Stimulated activated CD4-positive, alpha-beta T cell treated with anti-CD3 and anti-CD28 coated beads, Interleukin-12 subunit alpha, Interleukin-12 subunit beta, amount 100 ng/mL, for 24 hours (primary cell): Measurements from ENCODE around the gene TMEM63A.

Experiments used
- DNase-seq, 2 experiments: peaks; one replicate each; pipeline ENCODE4 v3.0.0-alpha.2; 2020; ENCODE audit warnings: low read depth in 2 of 2

Gene TMEM63A

GRCh38 chr1:225886159-225887029 is 4.2 kb upstream of the TMEM63A start:
- DNase-seq, result no peak

- no peak for DNase-seq
Observed at GRCh38 chr1:225885336-225885735, 3.2 kb upstream of the TMEM63A start.

GRCh38 chr1:225883616-225884265 is 1.6 kb upstream of the TMEM63A start:
- no peak for DNase-seq

- peak in 1 of 2 experiments; percentile 45 for DNase-seq
Observed at GRCh38 chr1:225882694-225883615, 775 bp upstream of the TMEM63A start.

DNA sequence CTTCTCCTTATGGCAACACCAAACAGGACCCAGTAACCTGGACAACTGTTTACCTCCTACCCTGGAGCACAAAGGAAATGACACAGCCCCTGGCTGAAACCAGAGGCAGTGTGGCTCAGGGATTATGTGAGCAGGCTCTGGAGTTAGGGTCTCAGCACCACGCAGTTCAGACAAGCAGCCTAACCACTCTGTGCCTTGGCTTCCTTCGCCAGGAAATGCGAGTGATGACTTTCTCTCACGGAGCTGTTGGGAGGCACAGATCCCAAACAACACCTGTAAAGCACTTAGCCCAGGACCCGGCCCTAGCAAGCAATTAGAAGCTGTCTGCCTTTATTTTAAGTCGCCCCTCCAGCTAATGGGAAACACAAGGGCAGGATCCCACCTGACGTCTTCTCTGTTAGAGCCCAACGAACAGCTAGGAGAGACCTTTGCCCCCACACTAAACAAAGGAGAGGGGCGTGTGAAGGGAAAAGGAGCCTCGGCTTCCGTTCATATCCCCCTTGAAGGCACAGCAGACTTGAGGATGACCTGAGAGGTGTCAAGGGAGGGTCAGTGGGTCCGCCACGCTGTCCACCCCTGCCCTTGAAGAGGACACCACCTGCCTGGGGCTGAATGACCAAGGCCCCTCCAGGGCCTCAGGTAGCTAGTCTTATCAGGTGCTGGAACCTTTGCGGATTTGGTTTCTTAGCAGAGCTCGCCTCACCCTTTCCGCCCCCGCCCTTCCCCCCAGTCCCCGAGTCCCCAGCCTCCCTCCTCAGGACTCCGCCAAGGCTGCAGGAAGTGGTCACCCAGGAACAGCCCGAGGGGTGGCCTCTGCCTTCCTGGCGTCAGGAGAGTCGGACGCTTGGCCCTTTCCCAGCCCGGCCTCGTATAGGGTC is 860 bp downstream of the TMEM63A start:
- DNase-seq, result peak in 1 of 2 experiments; percentile 31

- DNase-seq, result no peak
Observed at GRCh38 chr1:225880636-225881035, 1.5 kb downstream of the TMEM63A start.

DNA sequence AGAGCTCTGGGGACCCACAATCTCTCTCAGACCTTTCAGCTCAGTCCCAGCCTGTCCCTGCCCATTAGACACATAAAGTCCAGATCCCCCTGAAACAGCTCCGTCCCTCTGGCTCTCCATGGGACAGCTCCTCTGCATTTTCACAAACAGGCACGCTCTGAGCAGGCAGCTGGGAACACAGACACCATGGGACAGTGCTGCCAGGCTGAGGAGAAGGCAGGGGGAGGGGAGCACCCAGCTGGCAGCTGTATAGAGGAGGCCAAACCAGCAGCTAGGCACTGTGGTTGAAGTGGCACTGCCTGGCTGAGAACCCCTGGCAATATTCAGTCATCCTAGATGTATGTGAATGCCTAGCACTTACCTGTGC is 2.0 kb downstream of the TMEM63A start:
- no peak for DNase-seq

GRCh38 chr1:225879521-225880221 is 2.5 kb downstream of the TMEM63A start:
- DNase-seq, result no peak

- no peak for DNase-seq
Observed at GRCh38 chr1:225878282-225878681, 3.9 kb downstream of the TMEM63A start.

DNA sequence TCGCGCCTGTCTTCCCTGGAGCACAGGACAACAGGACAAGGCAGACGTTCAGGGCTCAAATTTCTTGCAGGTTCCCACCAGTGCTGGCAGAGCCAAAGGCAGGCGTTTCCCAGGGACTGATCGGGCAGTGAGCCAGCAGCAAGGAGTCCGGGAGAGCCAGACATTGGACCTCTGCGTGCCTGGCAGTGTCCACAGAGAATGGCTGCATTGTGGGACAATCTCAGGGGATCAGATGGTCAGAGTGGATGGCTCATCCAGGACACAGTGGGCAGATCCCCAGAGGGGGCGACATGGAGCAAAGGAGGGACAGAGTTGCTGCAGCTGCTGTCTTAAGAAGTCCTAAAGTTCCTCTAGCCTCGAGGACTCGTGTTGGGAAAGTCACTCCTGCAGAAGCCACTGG is 4.6 kb downstream of the TMEM63A start:
- no peak for DNase-seq

DNA sequence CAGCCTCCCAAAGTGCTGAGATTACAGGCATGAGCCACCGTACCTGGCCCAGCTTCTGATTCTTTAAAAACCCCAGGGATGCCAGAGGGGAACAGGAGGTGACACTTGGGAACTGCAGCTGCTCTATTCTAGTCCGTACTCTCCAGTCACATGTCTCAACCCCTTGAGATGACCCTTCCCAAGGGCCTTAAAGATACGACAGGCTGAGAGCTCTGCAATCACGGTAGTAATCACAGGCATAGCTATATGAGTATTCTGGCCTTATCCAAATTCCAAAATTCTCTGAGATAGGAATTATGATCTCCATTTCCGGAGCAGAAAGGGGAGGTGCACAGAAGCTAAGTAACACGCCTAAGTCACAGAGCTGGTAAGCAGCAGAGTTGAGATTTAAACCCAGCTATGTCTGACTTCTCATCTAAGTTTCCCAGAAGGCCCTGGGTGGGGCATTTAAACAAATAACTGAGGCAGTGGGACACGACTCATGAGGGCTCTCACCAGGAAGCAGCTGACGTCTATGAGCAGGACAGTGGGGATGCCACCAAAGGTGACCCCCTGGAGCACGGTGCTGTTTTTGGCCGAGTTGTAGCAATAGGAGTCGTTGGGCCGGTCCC is 5.2 kb downstream of the TMEM63A start:
- DNase-seq, result no peak

GRCh38 chr1:225875044-225875815 is 7.0 kb downstream of the TMEM63A start:
- no peak for DNase-seq

GRCh38 chr1:225874431-225874830 is 7.7 kb downstream of the TMEM63A start:
- no peak for DNase-seq

DNA sequence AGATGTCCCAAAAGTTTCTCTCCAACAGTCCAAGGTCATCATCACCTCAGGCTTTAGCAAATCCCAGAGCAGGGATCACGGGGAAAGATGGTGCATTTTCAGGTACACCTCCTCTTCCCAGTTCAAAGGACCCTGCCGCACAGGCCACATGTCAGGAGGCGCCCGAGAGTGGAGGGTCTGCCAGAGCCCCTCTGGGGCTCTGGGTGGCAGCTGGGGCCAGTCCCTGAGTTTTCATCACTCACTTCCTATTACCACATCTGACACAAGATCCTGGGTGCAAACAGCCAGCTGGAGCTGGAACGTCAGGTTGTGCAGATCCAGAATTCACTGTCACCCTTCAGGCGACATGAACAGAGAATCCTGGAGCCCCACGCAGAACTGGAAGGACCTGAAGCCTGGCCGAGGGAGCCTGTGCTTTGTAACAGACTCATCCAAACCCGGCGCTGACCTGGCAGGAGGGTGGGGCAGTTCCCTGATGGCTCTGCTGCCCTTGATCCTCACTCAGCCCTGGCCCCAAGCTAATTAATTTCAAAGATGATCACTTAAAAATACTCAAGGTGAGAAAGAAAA is 8.8 kb downstream of the TMEM63A start:
- no peak for DNase-seq

DNA sequence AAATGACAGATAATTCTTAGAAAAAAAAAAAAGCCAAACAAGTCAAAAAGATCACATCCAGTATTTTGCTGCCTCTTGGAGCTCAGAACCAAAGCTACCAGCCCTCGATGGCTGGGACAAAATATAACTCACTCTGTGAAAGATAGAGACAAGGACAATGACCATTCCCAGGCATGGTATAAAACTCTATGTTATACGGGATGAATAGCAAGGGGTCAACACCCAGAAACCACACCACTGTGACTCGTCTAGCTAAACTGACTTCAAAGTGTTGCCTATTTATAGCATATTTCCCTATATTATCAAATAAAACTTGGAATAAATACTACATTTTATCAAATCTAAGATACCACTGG is 10.1 kb downstream of the TMEM63A start:
- DNase-seq, result no peak

- DNase-seq, result no peak
Observed at GRCh38 chr1:225871359-225872074, 10.7 kb downstream of the TMEM63A start.

GRCh38 chr1:225870911-225871310 is 11.3 kb downstream of the TMEM63A start:
- no peak for DNase-seq

DNA sequence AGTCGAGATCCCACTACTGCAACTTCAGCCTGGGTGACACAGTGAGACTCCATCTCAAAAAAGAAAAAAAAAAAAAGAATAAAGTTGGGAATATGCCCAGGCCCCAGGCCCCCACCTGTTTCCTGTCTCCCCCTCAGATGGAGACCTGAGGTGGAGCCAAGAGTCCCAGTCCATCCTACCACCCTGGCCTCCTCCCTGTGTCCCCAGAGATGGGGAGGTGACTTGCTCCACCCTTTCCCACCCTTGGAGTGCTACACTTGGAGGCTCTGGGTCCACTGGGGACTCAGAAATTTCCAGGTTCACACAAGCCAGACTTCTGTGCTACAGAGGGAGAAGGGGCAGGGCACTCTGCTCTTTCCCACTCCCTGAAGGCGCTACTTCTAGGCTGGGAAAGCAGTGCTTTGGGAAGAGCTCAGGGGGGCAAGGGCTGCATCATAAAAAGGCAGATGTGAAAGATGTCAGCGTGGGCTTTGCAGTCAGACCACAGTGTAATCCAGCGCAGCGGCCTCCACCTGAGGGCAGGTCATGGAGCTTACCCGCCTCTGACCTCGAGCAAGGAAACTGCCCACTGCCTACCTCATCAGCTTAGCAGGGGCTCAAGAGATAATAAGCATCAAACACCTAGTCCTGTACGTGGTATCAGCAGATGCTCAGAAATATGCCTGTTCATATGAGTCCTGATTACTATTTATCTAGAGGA is 13.4 kb downstream of the TMEM63A start:
- no peak for DNase-seq
